Ureter (tissue), 1 donor: ENCODE data around the gene NDUFB2. TPM values are rescaled to one million over a fixed set of nuclear protein-coding genes. Genes with fewer than 3 reads are reported as not detected.
"Not testable (repeated sequence)": the region's sequence is repeated elsewhere in the genome, so short reads cannot be mapped to it uniquely, and the experiment has no call there.

ENCODE experiments used
- DNase-seq: peaks from one replicate; pipeline ENCODE4 v3.0.0-alpha.2; 2020; ENCODE audit warnings: low spot score
- total RNA-seq: library from RNA; stranded (reverse); gene quantifications from one replicate; pipeline ENCODE4 v1.2.4, GENCODE V29; 2023
- donor health status: DM: yes; HTN: yes; CAD: no.

The NDUFB2 gene
- total RNA-seq: 180 TPM

GRCh38 chr7:140696680-140697446, at the start of gene NDUFB2:
TSS of gene NDUFB2 (plus strand) at chr7:140696708. CDS start at chr7:140696745, 37 bp downstream.
- peak; percentile 74 for DNase-seq

- no peak for DNase-seq
These were observed 49.4 kb upstream of the NDUFB2 start for GRCh38 chr7:140646931-140647647.

- no peak for DNase-seq
These were observed 46.8 kb upstream of the NDUFB2 start for GRCh38 chr7:140649556-140650205.

GRCh38 chr7:140650367-140650766, 46.1 kb upstream of the NDUFB2 start:
- DNase-seq: no peak

- DNase-seq: peak; percentile 75
These were observed 43.0 kb upstream of the NDUFB2 start for GRCh38 chr7:140653319-140654108.

- no peak for DNase-seq
These were observed 42.5 kb upstream of the NDUFB2 start for GRCh38 chr7:140654109-140654387.

GRCh38 chr7:140654661-140655060, 41.8 kb upstream of the NDUFB2 start:
- DNase-seq: no peak

- DNase-seq: no peak
These were observed 40.7 kb upstream of the NDUFB2 start for GRCh38 chr7:140655511-140656408.

- DNase-seq: peak; percentile 84
These were observed 39.7 kb upstream of the NDUFB2 start for GRCh38 chr7:140656548-140657515.

- no peak for DNase-seq
These were observed 38.6 kb upstream of the NDUFB2 start for GRCh38 chr7:140657891-140658290.

- no peak for DNase-seq
These were observed 36.7 kb upstream of the NDUFB2 start for GRCh38 chr7:140659856-140660255.

- no peak for DNase-seq
These were observed 35.4 kb upstream of the NDUFB2 start for GRCh38 chr7:140661124-140661523.

- DNase-seq: not testable (repeated sequence)
These were observed 33.6 kb upstream of the NDUFB2 start for GRCh38 chr7:140662938-140663337.

GRCh38 chr7:140667476-140667875, 29.0 kb upstream of the NDUFB2 start:
- peak; percentile 64 for DNase-seq

- DNase-seq: no peak
These were observed 27.9 kb upstream of the NDUFB2 start for GRCh38 chr7:140668641-140669040.

GRCh38 chr7:140669352-140669751, 27.2 kb upstream of the NDUFB2 start:
- no peak for DNase-seq

- DNase-seq: not testable (repeated sequence)
These were observed 26.6 kb upstream of the NDUFB2 start for GRCh38 chr7:140669862-140670261.

- no peak for DNase-seq
These were observed 26.1 kb upstream of the NDUFB2 start for GRCh38 chr7:140670343-140670935.

- DNase-seq: no peak
These were observed 24.5 kb upstream of the NDUFB2 start for GRCh38 chr7:140671966-140672365.
